Prostate gland (tissue), 2 donors: Measurements from ENCODE around the gene HAGH. TPM values are rescaled to one million over a fixed set of nuclear protein-coding genes. Genes with fewer than 3 reads are reported as not detected.

Experiments
- DNase-seq: peaks from one replicate; pipeline ENCODE4 v3.0.0-alpha.2; 2019; ENCODE audit warnings: low spot score
- H3K27ac ChIP-seq, 2 donors: fragments of 200-600 bp; sonication (generic); 2 replicates each; pipeline ENCODE4 v1.5.1; 2017 to 2019
- H3K27me3 ChIP-seq: fragments of 200-600 bp; sonication (generic); replicated peaks from 2 replicates; pipeline ENCODE4 v1.5.1; 2019; ENCODE audit not compliant: insufficient read depth
- H3K36me3 ChIP-seq, 2 donors: fragments of 200-600 bp; sonication (generic); 1 replicate in 1 of 2; 2 replicates in 1 of 2; pipeline versions ENCODE4 v1.5.1 to v1.8.1; 2017 to 2019
- H3K4me1 ChIP-seq: fragments of 200-600 bp; sonication (generic); replicated peaks from 2 replicates; pipeline ENCODE4 v1.5.1; 2019
- H3K4me3 ChIP-seq, 2 donors: fragments of 200-600 bp; sonication (generic); 2 replicates each; pipeline ENCODE4 v1.5.1; 2017 to 2019
- H3K9me3 ChIP-seq: fragments of 200-600 bp; sonication (generic); 2 replicates; pipeline ENCODE4 v1.5.1; 2017
- CTCF ChIP-seq, 4 experiments: fragments of 200-600 bp in 2 of 4; fragments of 450-650 bp in 2 of 4; sonication (generic) in 2 of 4; IDR thresholded peaks; 1 replicate in 3 of 4; 2 replicates in 1 of 4; pipeline ENCODE4 v1.5.1; 2016 to 2019; ENCODE audit warnings: antibody characterized with exemption in 4 of 4, mild to moderate bottlenecking in 2 of 4, moderate library complexity in 2 of 4
- POLR2A ChIP-seq: fragments of 450-650 bp; IDR thresholded peaks from one replicate; pipeline ENCODE4 v1.6.1; 2016; ENCODE audit warnings: antibody characterized with exemption, mild to moderate bottlenecking
- POLR2AphosphoS5 ChIP-seq: sonication (generic); formaldehyde crosslinking; IDR thresholded peaks from one replicate; pipeline ENCODE4 v1.6.1; 2017; ENCODE audit warnings: antibody characterized with exemption
- WGBS: methylation state at CpG from one replicate; pipeline ENCODE4 v1.1.5; 2018; 5-methylcytosine and 5-hydroxymethylcytosine counted together
- intact Hi-C: fragments of 100-400 bp; cut with DNase I; formaldehyde crosslinking; loops from one replicate; pipeline ENCODE4 v1.14.2; 2022
- total RNA-seq, 2 donors: library from RNA; depleted of rRNA; stranded (reverse); fragments of >200 nt; gene quantifications; one replicate each; pipeline ENCODE4 v1.1.0, GENCODE V29; 2016

HAGH gene
- total RNA-seq, 2 donors from 2014 or later = 98.6 to 145 TPM

GRCh38 chr16:1757714-1758461, 68.7 kb downstream of the HAGH start:
- DNase-seq = no peak
- intact Hi-C loops = no loop called here
- no peaks in the 10 kb centered on the region for H3K27me3 ChIP-seq
- H3K27ac ChIP-seq = no peak overlapping the region
- H3K4me1 ChIP-seq = no peaks in the 10 kb centered on the region
- H3K9me3 ChIP-seq = no peaks in the 10 kb centered on the region
- H3K36me3 ChIP-seq = peaks cover 7 to 18% of the 10 kb centered on the region in 2 donors
- no peak overlapping the region for H3K4me3 ChIP-seq
- WGBS = 89% methylated on average over 37 of the region's 37 CpGs
- TF ChIP-seq POLR2A = no peak
- TF ChIP-seq CTCF (IDR thresholded peaks at IDR 0.05) = no peak
- no peak for TF ChIP-seq POLR2AphosphoS5

Other genes with a start within 250 kb of the HAGH start
- 10 to 100 TPM; 30.1 to 41.9 TPM for gene IFT140, start 214.8 kb downstream of the HAGH start, total RNA-seq
- gene CRAMP1, start 214.5 kb downstream of the HAGH start, total RNA-seq = 10 to 100 TPM; 12.7 to 36.0 TPM
- 10 to 100 TPM; 56.6 to 75.3 TPM for gene JPT2, start 148.5 kb downstream of the HAGH start, total RNA-seq
- gene MAPK8IP3, start 120.6 kb downstream of the HAGH start, total RNA-seq = 100 to 1,000 TPM in 1 of 2 donors, 10 to 100 TPM in 1; 56.0 to 157 TPM
- 100 to 1,000 TPM; 135 to 252 TPM for gene NME3, start 55.3 kb downstream of the HAGH start, total RNA-seq
- 10 to 100 TPM; 18.3 to 53.9 TPM for gene EME2, start 54.0 kb downstream of the HAGH start, total RNA-seq
- gene MRPS34, start 53.7 kb downstream of the HAGH start, total RNA-seq = 100 to 1,000 TPM in 1 of 2 donors, 10 to 100 TPM in 1; 97.4 to 125 TPM
- gene SPSB3, start 44.3 kb downstream of the HAGH start, total RNA-seq = 100 to 1,000 TPM in 1 of 2 donors, 10 to 100 TPM in 1; 87.8 to 138 TPM
- 100 to 1,000 TPM in 1 of 2 donors, 10 to 100 TPM in 1; 98.4 to 233 TPM for gene NUBP2, start 43.9 kb downstream of the HAGH start, total RNA-seq
- gene IGFALS, start 33.1 kb downstream of the HAGH start, total RNA-seq = 1 to 10 TPM in 1 of 2 donors, under 1 TPM in 1; 0.82 to 1.9 TPM
- 10 to 100 TPM; 42.3 to 45.5 TPM for gene FAHD1, start 381 bp upstream of the HAGH start, total RNA-seq
- 10 to 100 TPM in 1 of 2 donors, not detected in 1; 14.4 TPM for gene MEIOB, start 45.3 kb upstream of the HAGH start, total RNA-seq
- under 1 TPM; 0.77 to 0.91 TPM for gene HS3ST6, start 91.6 kb upstream of the HAGH start, total RNA-seq
- gene MSRB1, start 116.4 kb upstream of the HAGH start, total RNA-seq = 10 to 100 TPM; 11.0 to 12.4 TPM
- under 1 TPM; 0.51 to 0.82 TPM for gene RPL3L, start 127.9 kb upstream of the HAGH start, total RNA-seq
- 100 to 1,000 TPM; 172 to 333 TPM for gene NDUFB10, start 132.7 kb upstream of the HAGH start, total RNA-seq
- gene RPS2, start 138.0 kb upstream of the HAGH start, total RNA-seq = 1,000 to 10,000 TPM; 2,046 to 2,467 TPM
- gene RNF151, start 140.0 kb upstream of the HAGH start, total RNA-seq = 1 to 10 TPM in 1 of 2 donors, not detected in 1; 7.2 TPM
- 10 to 100 TPM; 54.3 to 57.1 TPM for gene TBL3, start 145.2 kb upstream of the HAGH start, total RNA-seq
- gene NOXO1, start 154.6 kb upstream of the HAGH start, total RNA-seq = 1 to 10 TPM in 1 of 2 donors, under 1 TPM in 1; 0.32 to 5.0 TPM
- 10 to 100 TPM; 21.1 to 26.6 TPM for gene GFER, start 157.4 kb upstream of the HAGH start, total RNA-seq
- 10 to 100 TPM in 1 of 2 donors, 1 to 10 TPM in 1; 4.0 to 16.1 TPM for gene SYNGR3, start 163.1 kb upstream of the HAGH start, total RNA-seq
- 10 to 100 TPM; 30.7 to 74.3 TPM for gene ZNF598, start 183.0 kb upstream of the HAGH start, total RNA-seq
- 1 to 10 TPM; 1.8 to 3.6 TPM for gene NPW, start 193.0 kb upstream of the HAGH start, total RNA-seq
- gene NHERF2, start 200.1 kb upstream of the HAGH start, total RNA-seq = 100 to 1,000 TPM; 118 to 170 TPM
- 10 to 100 TPM; 16.4 to 24.9 TPM for gene NTHL1, start 221.0 kb upstream of the HAGH start, total RNA-seq
- 100 to 1,000 TPM in 1 of 2 donors, 10 to 100 TPM in 1; 86.3 to 168 TPM for gene TSC2, start 221.2 kb upstream of the HAGH start, total RNA-seq